ENCODE measurements around the gene SLC2A9.
"Not testable (repeated sequence)": the region's sequence is repeated elsewhere in the genome, so short reads cannot be mapped to it uniquely, and the experiment has no call there.

The SLC2A9 gene

DNA sequence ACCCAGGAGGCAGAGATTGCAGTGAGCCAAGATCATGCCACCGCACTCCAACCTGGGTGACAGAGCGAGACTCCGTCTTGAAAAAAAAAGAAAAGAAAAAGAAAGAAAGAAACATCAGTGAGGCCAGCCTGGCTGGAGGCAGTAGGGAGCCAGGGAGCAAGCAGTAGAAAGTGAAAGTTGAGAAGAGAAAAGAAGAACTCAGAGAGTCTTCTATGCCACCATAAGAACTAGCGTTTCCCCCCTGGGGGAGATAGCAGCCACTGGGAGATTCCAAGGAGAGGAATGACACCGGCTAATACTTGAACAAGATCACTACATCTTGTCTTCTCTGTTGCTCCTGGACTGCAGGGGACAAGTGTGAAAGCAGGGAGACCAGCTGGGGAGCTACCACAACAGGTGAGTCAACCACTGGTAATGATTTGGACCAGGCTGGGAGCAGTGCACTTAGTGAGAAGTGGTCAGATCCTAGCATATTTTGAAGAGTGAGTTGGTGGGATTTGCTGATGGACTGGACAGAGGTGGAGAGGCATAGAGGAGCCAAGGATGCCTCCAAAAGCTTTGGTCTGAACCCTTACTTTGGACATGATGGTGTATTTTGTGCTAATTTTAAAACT is 33.4 kb downstream of the SLC2A9 start:
- Histone ChIP-seq H3F3A (ENCODE audit: insufficient read depth, low read length) (no peaks in the 10 kb centered on the region), H3K9me3 (replicated peaks; ENCODE audit: insufficient read depth, low read length) (no peaks in the 10 kb centered on the region), H4K20me1 (ENCODE audit: insufficient read depth, low read length) (no peaks in the 10 kb centered on the region), H3K4me1 (ENCODE audit: low read length) (no peaks in the 10 kb centered on the region), H3K27ac (ENCODE audit: low read length) (no peak overlapping the region), H3K4me2 (ENCODE audit: low read depth, low read length) (no peak overlapping the region), H3K79me2 (ENCODE audit: low read length) (no peaks in the 10 kb centered on the region), H3K36me3 (replicated peaks; ENCODE audit: insufficient read depth, low read length) (no peaks in the 10 kb centered on the region), H3K27me3 (replicated peaks; ENCODE audit: insufficient read depth, low read length) (no peaks in the 10 kb centered on the region), H3K4me3 (ENCODE audit: low read length) (no peak overlapping the region), H3K9ac (ENCODE audit: low read length) (no peak overlapping the region), H3K9me2 (replicated peaks; ENCODE audit: insufficient read depth, low read length) (no peaks in the 10 kb centered on the region), H2AFZ (ENCODE audit: low read length) (no peak overlapping the region)
- TF ChIP-seq EZH2 (optimal IDR thresholded peaks at IDR 0.05; ENCODE audit: low read depth, low read length) (no peak), EZH2phosphoT487 (IDR thresholded peaks at IDR 0.05; ENCODE audit: low read length) (no peak), CTCF (IDR thresholded peaks at IDR 0.05; ENCODE audit: low read length) (no peak)
- no peak for DNase-seq

- Histone ChIP-seq H3K9ac (ENCODE audit: low read length) (no peak overlapping the region), H3K27ac (ENCODE audit: low read length) (no peak overlapping the region), H3K79me2 (ENCODE audit: low read length) (no peaks in the 10 kb centered on the region), H3F3A (ENCODE audit: insufficient read depth, low read length) (no peaks in the 10 kb centered on the region), H3K4me2 (ENCODE audit: low read depth, low read length) (no peak overlapping the region), H3K4me3 (ENCODE audit: low read length) (no peak overlapping the region), H3K9me2 (replicated peaks; ENCODE audit: insufficient read depth, low read length) (no peaks in the 10 kb centered on the region), H3K9me3 (replicated peaks; ENCODE audit: insufficient read depth, low read length) (no peaks in the 10 kb centered on the region), H3K4me1 (ENCODE audit: low read length) (no peaks in the 10 kb centered on the region), H3K36me3 (replicated peaks; ENCODE audit: insufficient read depth, low read length) (no peaks in the 10 kb centered on the region), H2AFZ (ENCODE audit: low read length) (no peak overlapping the region), H4K20me1 (ENCODE audit: insufficient read depth, low read length) (no peaks in the 10 kb centered on the region), H3K27me3 (replicated peaks; ENCODE audit: insufficient read depth, low read length) (no peaks in the 10 kb centered on the region)
- no peak for DNase-seq
- no peak for TF ChIP-seq CTCF (IDR thresholded peaks at IDR 0.05; ENCODE audit: low read length)
- TF ChIP-seq EZH2phosphoT487 (IDR thresholded peaks at IDR 0.05; ENCODE audit: low read length), result no peak
- TF ChIP-seq EZH2 (optimal IDR thresholded peaks at IDR 0.05; ENCODE audit: low read depth, low read length), result no peak
Observed at GRCh38 chr4:9984621-9985020, 36.7 kb downstream of the SLC2A9 start.

DNA sequence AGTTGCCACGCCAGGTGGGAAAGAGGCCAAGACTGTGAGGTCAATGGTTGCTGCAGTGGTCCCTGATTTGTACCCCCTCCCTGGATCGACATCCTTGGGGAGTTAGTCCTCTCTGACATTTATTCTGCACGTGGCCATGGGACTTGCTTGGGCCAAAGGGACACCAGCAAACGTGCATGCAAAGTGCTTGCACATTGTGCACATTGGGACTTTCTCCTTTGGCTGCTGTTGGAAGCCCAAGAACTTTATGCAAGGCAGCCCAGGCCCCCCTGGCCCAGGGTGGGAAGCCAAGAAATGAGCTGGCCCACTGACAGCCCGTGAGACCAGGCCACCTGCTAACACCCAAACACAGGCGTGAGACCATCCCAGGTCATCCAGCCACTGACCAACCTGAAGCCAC is 38.1 kb downstream of the SLC2A9 start:
- Histone ChIP-seq H3K36me3 (replicated peaks; ENCODE audit: insufficient read depth, low read length) (no peaks in the 10 kb centered on the region), H3K9ac (ENCODE audit: low read length) (no peak overlapping the region), H3K9me3 (replicated peaks; ENCODE audit: insufficient read depth, low read length) (no peaks in the 10 kb centered on the region), H3K9me2 (replicated peaks; ENCODE audit: insufficient read depth, low read length) (no peaks in the 10 kb centered on the region), H3F3A (ENCODE audit: insufficient read depth, low read length) (no peaks in the 10 kb centered on the region), H3K4me2 (ENCODE audit: low read depth, low read length) (no peak overlapping the region), H3K27ac (ENCODE audit: low read length) (no peak overlapping the region), H3K4me1 (ENCODE audit: low read length) (no peaks in the 10 kb centered on the region), H4K20me1 (ENCODE audit: insufficient read depth, low read length) (no peaks in the 10 kb centered on the region), H2AFZ (ENCODE audit: low read length) (no peak overlapping the region), H3K4me3 (ENCODE audit: low read length) (no peak overlapping the region), H3K27me3 (replicated peaks; ENCODE audit: insufficient read depth, low read length) (no peaks in the 10 kb centered on the region), H3K79me2 (ENCODE audit: low read length) (no peaks in the 10 kb centered on the region)
- TF ChIP-seq EZH2 (optimal IDR thresholded peaks at IDR 0.05; ENCODE audit: low read depth, low read length), result no peak
- no peak for TF ChIP-seq CTCF (IDR thresholded peaks at IDR 0.05; ENCODE audit: low read length)
- TF ChIP-seq EZH2phosphoT487 (IDR thresholded peaks at IDR 0.05; ENCODE audit: low read length), result no peak
- no peak for DNase-seq

DNA sequence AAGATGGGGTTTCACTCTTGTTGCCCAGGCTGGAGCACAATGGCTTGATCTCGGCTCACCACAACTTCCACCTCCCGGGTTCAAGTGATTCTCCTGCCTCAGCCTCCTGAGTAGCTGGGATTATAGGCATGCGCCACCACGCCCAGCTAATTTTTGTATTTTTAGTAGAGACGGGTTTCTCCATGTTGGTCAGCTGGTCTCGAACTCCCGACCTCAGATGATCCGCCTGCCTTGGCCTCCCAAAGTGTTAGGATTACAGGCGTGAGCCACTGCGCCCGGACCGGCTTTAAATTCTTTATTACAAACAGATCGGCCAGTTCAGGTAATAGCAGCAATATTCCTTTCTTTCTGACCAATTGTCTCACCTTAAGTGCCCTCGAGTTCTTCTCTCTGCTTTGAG is 39.4 kb downstream of the SLC2A9 start:
- not testable (repeated sequence) for H3K9me3 ChIP-seq (replicated peaks; ENCODE audit: insufficient read depth, low read length); H2AFZ ChIP-seq (ENCODE audit: low read length); H3K27ac ChIP-seq (ENCODE audit: low read length); H3K4me1 ChIP-seq (ENCODE audit: low read length); H4K20me1 ChIP-seq (ENCODE audit: insufficient read depth, low read length); H3K9me2 ChIP-seq (replicated peaks; ENCODE audit: insufficient read depth, low read length); H3K9ac ChIP-seq (ENCODE audit: low read length); DNase-seq; H3F3A ChIP-seq (ENCODE audit: insufficient read depth, low read length); H3K4me2 ChIP-seq (ENCODE audit: low read depth, low read length); H3K79me2 ChIP-seq (ENCODE audit: low read length); H3K27me3 ChIP-seq (replicated peaks; ENCODE audit: insufficient read depth, low read length); H3K4me3 ChIP-seq (ENCODE audit: low read length); H3K36me3 ChIP-seq (replicated peaks; ENCODE audit: insufficient read depth, low read length)
